HT1080 (cell line): ENCODE results near the gene DIP2C. TPM values are rescaled to one million over a fixed set of nuclear protein-coding genes. Genes with fewer than 3 reads are reported as not detected.

Source experiments
- DNase-seq: peaks from one replicate; pipeline ENCODE4 v3.0.0-alpha.2; 2015; ENCODE audit warnings: low read depth
- total RNA-seq: library from RNA; depleted of rRNA; stranded (reverse); fragments of >200 nt; shearing (Covaris generic); gene quantifications from 2 replicates; pipeline ENCODE4 v1.2.3, GENCODE V29; 2014

Gene DIP2C
- total RNA-seq, 1 experiment from 2014 or later: 3.2 TPM

DNA sequence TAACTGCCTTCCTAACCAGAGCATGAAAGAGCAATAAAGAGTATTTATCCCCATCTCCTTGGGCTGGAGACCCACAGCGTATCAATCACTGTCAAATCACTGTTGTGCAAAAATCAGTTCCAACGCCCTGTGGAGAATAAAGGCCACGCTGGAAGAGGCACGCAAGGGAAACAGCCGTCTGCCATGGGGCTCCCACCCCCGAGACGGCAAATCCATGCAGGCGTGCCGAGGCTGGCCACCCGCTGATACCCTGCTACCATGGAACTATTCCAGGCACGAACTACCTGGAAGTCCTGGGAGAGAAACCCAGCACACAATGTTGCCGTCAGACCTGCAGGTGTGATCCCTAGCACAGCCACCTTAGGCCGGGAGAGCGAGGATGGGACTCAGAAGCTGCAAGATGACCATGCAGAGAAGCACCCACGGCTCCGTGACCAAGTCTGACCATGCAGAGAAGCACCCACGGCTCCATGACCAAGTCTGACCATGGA, 185.3 kb downstream of the DIP2C start:
- DNase-seq: no peak

- no peak for DNase-seq
Measured at GRCh38 chr10:501596-501995, 187.9 kb downstream of the DIP2C start.

GRCh38 chr10:500876-501275, 188.6 kb downstream of the DIP2C start:
- DNase-seq: no peak

DNA sequence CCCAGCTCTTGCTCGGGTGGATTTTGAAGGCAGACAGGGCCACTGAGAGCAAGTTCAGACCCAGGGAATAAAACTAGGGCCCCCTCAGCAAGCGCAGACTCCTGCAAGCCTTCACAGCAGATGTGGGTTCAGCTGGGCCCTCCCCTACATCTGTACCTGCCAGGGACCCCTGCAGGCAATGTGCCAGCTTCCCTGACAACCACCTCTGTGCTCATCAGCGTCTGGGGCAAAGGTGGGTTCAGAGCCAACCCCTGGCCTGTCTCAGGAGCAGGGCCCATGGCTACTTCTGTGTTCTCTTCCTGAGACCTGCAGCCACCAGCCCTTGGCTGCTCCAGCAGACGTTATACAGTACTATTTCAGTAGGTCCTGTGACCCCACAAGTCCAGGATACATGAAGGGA, 189.5 kb downstream of the DIP2C start:
- no peak for DNase-seq

DNA sequence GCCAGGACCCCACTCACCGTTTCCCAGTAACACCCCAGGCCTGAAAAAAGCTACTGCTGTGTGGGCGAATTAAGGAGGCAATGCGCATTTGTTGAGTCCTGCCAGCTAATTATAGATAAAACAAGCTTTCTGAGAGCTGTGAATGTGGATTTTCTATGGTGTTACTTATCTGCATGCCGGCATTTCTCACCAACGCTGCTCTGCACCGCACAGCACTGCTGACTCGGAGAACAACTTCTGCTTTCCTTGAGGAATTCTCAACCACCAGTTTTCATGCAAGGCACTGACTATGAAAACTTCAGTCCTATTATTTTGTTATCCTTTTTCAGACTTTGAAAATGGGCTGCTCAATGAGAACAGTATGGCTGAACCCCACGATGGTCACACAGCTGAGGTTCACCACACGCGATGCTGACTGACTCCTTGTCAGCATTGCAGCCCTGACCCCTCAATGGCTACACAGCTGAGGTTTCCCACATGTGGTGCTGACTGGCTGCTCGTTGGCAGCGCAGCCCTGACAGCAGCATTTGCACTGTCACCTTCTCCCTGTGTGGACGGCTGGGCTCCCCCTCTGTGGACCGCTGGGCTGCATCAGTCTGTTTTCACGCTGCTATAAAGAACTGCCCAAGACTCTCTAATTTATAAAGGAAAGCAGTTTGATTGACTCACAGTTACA, 190.6 kb downstream of the DIP2C start:
- DNase-seq: no peak

DNA sequence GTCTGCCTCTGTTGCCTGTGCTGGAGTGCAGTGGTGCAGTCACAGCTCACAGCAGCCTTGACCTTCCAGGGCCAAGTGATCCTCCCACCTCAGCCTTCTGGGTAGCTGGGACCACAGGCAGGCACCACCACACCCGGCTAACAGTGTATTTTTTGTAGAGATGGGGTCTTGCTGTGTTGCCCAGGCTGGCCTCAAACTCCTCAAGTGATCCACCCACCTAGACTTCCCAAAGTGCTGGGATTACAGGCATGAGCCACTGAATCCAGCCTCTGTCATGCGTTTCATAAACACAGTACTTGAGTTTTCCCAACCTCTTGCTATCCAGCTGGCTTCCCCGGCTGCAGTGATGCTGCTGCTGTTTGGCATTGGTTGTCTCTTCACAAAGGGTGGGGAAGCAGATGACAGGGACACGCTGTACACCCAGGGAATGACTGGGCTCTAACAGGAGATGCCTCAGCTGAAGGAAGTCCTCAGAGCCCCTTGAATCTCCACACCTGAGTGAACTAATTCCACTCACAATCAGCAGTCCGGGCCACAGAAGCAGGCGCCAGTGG, 191.5 kb downstream of the DIP2C start:
- DNase-seq: no peak

- DNase-seq: no peak
Measured at GRCh38 chr10:497289-497688, 192.2 kb downstream of the DIP2C start.

GRCh38 chr10:494556-494955, 194.9 kb downstream of the DIP2C start:
- DNase-seq: no peak

DNA sequence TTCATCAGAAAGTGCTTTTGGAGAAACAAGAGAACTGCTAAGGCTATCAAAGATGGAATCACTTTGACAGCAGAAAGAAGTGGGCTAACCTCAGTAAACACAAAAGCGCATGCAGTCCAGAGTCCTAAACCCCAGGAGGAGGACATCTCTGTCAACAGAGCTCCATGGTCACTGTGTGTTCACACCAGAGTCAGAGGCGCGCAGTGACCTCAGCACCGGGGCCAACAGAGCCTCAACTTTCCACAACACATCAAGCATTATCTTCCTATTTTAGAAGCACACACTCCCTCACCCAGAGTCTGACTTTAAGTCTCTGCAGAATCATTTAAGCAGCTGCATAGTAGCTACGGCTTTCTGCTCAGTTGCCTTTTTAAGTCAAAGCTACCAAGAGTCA, 195.3 kb downstream of the DIP2C start:
- no peak for DNase-seq

GRCh38 chr10:493391-494148, 195.9 kb downstream of the DIP2C start:
- no peak for DNase-seq

- no peak for DNase-seq
Measured at GRCh38 chr10:492836-493235, 196.6 kb downstream of the DIP2C start.

GRCh38 chr10:491667-492424, 197.6 kb downstream of the DIP2C start:
- no peak for DNase-seq

GRCh38 chr10:490891-491571, 198.4 kb downstream of the DIP2C start:
- no peak for DNase-seq

DNA sequence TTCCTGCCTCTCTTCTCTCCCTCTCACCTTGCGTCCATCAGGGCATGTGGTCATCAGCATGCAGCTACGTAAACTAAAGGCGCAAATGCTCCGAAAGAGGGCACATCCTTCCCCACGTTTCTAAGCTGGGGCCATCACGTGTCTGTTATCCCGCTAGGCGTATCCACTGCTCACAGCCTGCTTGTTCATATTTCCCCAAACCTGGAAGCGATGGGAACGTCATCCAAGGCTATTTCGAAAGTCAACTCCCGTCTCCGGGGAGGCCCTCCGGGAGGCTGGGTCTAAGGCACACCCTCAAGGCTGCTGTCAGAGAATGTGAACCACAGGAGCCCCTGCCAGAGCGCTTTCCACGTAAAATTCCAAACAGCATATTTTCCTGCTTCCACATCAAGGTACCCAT, 199.2 kb downstream of the DIP2C start:
- no peak for DNase-seq

GRCh38 chr10:489330-489729, 200.1 kb downstream of the DIP2C start:
- no peak for DNase-seq

DNA sequence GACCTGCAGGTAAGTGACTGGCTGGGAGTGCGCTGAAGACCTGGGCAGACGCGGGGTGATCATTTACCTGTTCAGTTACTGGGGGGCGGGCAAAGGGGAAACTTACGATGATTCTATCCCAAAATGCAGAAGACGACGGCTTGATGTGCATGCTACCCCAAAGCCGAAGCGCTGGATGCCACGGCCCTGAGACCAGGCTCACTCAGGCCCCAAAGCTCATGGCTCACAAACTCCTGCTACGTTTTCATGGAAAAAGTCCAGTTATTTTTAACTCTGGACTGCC, 200.6 kb downstream of the DIP2C start:
- DNase-seq: no peak

DNA sequence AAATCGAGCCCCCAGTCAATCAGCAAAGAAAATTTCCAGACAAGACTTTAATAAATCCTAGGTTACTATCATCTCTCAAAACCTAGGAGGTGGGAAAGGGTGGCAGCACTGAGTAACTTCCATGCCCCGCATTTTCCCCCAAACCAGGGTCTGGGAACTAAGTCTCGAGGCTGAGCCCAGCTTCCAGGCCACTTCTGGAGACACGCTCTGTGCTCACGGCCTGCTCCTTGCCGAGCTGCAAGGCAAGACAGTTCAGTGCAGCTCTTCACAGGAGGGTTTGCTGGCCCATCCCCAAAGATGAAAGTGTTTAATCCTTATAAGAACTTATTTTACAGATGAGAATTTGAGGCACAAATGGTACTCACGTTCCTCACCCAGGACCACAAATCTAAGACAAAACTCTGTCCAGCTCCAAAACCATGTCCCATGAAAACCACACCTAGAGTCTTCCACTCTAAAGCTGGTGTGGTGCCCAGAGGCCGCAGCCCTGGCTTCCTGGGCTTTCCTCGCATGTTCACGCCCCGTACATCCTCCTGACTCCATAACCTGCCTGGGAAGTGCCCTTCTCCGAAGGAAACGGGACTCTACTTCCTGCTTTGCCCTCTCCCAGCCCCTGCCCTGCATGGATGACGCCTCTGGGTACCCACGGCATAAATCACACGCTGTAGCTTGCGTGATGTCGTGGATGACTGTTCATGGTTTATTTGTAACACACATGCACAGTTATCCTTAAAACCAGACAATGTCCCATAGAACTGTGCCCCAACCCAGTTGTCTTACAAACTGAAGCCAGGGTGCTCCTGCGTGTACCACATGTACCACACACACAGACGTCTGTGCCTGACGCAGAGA, 201.2 kb downstream of the DIP2C start:
- DNase-seq: no peak

DNA sequence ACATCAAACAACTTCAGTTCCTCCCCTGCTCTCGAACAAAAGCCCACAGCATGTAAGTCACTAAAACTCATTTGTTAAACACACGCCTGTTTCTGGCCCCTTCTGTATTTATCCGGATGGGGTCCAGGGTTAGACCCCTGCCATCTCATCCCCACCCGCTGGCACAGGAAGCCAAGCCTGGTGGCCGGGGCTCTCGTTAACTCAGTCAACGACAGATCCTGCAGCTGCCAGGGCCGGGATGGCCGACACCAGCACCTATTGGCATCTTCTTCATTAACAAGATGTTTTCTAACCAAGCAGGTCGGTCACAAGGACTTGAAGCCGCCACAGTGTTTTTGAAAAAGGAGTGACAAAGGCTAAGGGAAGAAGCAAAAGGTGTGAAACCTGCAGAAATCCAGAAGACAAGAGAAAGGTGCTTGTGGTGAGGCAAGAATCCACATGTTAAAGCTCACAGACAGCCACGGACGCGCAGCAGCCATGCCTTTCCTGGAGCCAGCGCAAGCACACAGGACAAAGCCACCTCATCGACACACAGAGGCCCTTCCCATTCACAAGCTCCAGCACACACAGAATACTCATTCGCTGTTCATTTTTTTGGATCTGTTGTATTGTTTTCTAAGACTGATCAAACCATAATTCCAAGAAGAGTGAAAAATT, 202.7 kb downstream of the DIP2C start:
- DNase-seq: no peak

- no peak for DNase-seq
Measured at GRCh38 chr10:486206-486605, 203.3 kb downstream of the DIP2C start.

DNA sequence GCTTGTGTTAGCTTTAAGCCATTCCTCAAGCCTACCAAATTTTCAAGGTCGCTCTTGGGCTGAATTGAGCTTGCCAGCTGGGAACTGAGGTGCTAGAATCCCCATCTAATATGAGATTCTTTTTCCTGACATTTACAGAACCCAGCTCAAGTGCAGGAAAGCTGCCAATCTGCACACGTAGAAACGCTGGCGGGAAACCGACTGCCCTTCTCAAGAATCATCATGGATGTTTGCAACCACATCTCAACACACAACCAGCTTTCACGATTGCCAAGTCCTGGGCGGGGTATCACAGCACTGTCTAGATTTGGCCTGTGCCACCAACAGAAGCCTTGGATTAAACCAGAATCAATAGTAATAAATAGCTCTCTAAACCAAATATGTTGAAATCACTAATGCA, 203.7 kb downstream of the DIP2C start:
- no peak for DNase-seq
